Measurements from ENCODE around the gene SLC15A3.

Gene SLC15A3

GRCh38 chr11:60942219-60942618 lies 9.8 kb downstream of the SLC15A3 start:
- TF ChIP-seq, protein P1, sequence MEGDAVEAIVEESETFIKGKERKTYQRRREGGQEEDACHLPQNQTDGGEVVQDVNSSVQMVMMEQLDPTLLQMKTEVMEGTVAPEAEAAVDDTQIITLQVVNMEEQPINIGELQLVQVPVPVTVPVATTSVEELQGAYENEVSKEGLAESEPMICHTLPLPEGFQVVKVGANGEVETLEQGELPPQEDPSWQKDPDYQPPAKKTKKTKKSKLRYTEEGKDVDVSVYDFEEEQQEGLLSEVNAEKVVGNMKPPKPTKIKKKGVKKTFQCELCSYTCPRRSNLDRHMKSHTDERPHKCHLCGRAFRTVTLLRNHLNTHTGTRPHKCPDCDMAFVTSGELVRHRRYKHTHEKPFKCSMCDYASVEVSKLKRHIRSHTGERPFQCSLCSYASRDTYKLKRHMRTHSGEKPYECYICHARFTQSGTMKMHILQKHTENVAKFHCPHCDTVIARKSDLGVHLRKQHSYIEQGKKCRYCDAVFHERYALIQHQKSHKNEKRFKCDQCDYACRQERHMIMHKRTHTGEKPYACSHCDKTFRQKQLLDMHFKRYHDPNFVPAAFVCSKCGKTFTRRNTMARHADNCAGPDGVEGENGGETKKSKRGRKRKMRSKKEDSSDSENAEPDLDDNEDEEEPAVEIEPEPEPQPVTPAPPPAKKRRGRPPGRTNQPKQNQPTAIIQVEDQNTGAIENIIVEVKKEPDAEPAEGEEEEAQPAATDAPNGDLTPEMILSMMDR (conservative IDR thresholded peaks at IDR 0.05; ENCODE audit: low read length), result no peak
- no peak overlapping the region for H3K4me3 ChIP-seq (ENCODE audit: low read length)
- DNase-seq (ENCODE audit: low read depth), result no peak

DNA sequence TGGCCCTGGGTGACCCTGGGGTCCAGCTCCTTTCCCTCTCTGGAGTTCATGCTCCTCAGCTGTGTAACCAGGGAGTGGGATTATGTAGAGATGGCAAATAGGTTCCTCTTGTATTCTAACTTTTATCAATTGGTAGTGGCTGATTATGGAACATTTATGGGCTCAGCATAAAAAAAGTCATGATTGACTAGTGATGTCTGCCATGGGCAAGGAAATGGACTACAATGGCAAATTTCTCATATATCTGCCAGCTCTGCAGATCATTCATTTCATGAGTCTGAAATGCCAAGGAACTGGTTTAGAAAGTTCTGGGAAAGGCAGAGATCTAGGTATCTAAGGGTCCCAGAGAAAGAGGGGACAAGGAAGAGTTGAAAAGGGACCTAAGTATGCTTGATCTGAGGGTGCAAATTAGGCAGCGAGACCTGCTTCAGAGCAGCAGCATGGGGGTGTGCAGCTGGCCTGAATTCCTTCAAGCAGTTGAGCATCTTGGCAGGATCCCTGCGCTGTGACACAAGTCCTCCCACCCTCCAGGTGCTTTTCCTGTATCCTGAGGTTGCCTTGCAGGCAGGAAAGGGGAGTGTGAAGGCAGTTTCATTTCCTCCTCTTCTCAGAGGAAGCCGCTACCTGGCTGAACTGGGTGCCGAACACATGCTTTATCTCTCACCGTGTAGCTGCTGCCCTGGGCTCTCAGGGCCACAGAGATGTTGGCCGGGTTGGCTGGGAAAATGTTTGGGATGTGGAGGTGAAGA lies 10.4 kb downstream of the SLC15A3 start:
- DNase-seq (ENCODE audit: low read depth), result no peak
- TF ChIP-seq, protein P1 (conservative IDR thresholded peaks at IDR 0.05; ENCODE audit: low read length), result no peak
- H3K4me3 ChIP-seq (ENCODE audit: low read length), result no peak overlapping the region

- no peak overlapping the region for H3K4me3 ChIP-seq (ENCODE audit: low read length)
- TF ChIP-seq, protein P1 (conservative IDR thresholded peaks at IDR 0.05; ENCODE audit: low read length), result no peak
- no peak for DNase-seq (ENCODE audit: low read depth)
These were observed 12.1 kb downstream of the SLC15A3 start for GRCh38 chr11:60939855-60940254.

DNA sequence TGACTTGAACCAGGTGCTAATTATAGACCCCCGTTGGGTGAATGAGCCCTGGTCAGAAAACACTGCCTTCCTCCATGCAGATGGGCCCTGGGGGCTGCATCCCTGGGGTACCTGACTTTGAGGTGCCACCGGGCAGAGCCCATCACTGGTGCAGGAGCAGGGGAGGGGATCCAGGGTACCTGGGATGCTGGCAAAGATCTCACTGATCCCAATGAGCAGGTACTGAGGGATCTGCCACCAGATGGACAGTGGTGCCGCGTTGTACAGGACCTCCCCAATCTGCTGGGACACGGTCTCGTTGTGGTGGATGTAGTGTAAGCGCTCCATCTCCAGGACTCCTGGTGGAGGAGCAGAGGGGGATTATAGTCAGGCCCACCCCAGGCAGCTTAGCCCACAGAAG lies 12.7 kb downstream of the SLC15A3 start:
- no peak for DNase-seq (ENCODE audit: low read depth)
- no peak overlapping the region for H3K4me3 ChIP-seq (ENCODE audit: low read length)
- TF ChIP-seq, protein P1 (conservative IDR thresholded peaks at IDR 0.05; ENCODE audit: low read length), result no peak

- no peak for DNase-seq (ENCODE audit: low read depth)
- TF ChIP-seq, protein P1 (conservative IDR thresholded peaks at IDR 0.05; ENCODE audit: low read length), result no peak
- no peak overlapping the region for H3K4me3 ChIP-seq (ENCODE audit: low read length)
These were observed 13.5 kb downstream of the SLC15A3 start for GRCh38 chr11:60938500-60938899.

DNA sequence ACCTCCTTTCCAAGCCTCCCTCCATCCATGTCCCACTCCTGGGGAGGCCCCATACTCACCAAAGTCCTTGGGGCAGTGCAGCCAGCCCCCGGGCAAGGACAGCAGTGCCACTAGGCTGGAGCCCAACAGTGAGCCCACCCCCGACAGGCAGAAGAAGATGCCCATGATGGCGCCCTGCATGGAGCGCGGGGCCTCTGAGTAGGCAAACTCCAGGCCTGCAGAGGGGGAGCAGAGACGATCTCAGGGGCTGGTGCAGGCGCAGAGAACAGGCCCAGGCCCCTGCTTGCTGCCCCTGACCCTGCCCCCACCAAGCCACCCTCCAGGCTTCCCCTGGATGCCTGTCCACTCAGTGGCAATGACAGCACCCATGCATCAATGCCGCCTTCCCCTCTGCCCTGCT lies 14.2 kb downstream of the SLC15A3 start:
- TF ChIP-seq, protein P1 (conservative IDR thresholded peaks at IDR 0.05; ENCODE audit: low read length), result no peak
- no peak for DNase-seq (ENCODE audit: low read depth)
- no peak overlapping the region for H3K4me3 ChIP-seq (ENCODE audit: low read length)

GRCh38 chr11:60937144-60937527 lies 14.8 kb downstream of the SLC15A3 start:
- H3K4me3 ChIP-seq (ENCODE audit: low read length), result no peak overlapping the region
- no peak for DNase-seq (ENCODE audit: low read depth)
- TF ChIP-seq, protein P1 (conservative IDR thresholded peaks at IDR 0.05; ENCODE audit: low read length), result no peak

Measured in AG10803 (cell line).